CD14-positive monocyte (primary cell): ENCODE measurements around the gene CBLB. TPM values are rescaled to one million over a fixed set of nuclear protein-coding genes. Genes with fewer than 3 reads are reported as not detected.

Experiments used
- DNase-seq, 3 donors: peaks; one replicate each; pipeline ENCODE4 v3.0.0-alpha.2; 2011 to 2022
- H2AFZ ChIP-seq: 2 replicates; pipeline ENCODE4 v1.6.0; 2012; ENCODE audit warnings: mild to moderate bottlenecking, low read depth, low read length, inconsistent platforms; ENCODE audit not compliant: insufficient read depth, poor library complexity, severe bottlenecking
- H3K27ac ChIP-seq, 2 donors: 1 replicate in 1 of 2; 2 replicates in 1 of 2; pipeline ENCODE4 v1.5.1; 2012 to 2013; ENCODE audit warnings: low read length in 2 of 2, control low read depth in 1 of 2, inconsistent platforms in 1 of 2, low read depth in 1 of 2, mild to moderate bottlenecking in 1 of 2
- H3K27me3 ChIP-seq, 2 donors: one replicate each; pipeline versions ENCODE4 v1.6.0 to v1.6.1; 2011 to 2013; ENCODE audit warnings: low read length in 2 of 2; ENCODE audit not compliant: control insufficient read depth in 2 of 2, insufficient read depth in 2 of 2
- H3K36me3 ChIP-seq, 2 donors: replicated peaks in 1 of 2; 1 replicate in 1 of 2; 2 replicates in 1 of 2; pipeline versions ENCODE4 v1.5.1 to v1.6.1; 2012 to 2013; ENCODE audit warnings: low read length in 2 of 2, control low read depth in 1 of 2, inconsistent platforms in 1 of 2, mild to moderate bottlenecking in 1 of 2; ENCODE audit not compliant: insufficient read depth in 2 of 2, control insufficient read depth in 1 of 2
- H3K4me1 ChIP-seq, 2 donors: 1 replicate in 1 of 2; 2 replicates in 1 of 2; pipeline versions ENCODE4 v1.5.1 to v1.6.1; 2012 to 2013; ENCODE audit warnings: low read length in 2 of 2, control low read depth in 1 of 2, inconsistent platforms in 1 of 2, mild to moderate bottlenecking in 1 of 2, moderate library complexity in 1 of 2; ENCODE audit not compliant: insufficient read depth in 2 of 2, control insufficient read depth in 1 of 2
- H3K4me2 ChIP-seq: replicated peaks from 2 replicates; pipeline ENCODE3; 2012; ENCODE audit warnings: low read length, moderate library complexity, mild to moderate bottlenecking; ENCODE audit not compliant: poor library complexity, severe bottlenecking; ENCODE audit errors: extremely low read depth
- H3K4me3 ChIP-seq, 3 experiments: fragments of 200-600 bp in 1 of 3; sonication (generic) in 1 of 3; replicated peaks in 1 of 3; 1 replicate in 2 of 3; 2 replicates in 1 of 3; pipeline ENCODE4 v1.5.1; 2011 to 2013; ENCODE audit warnings: low read length in 3 of 3, mild to moderate bottlenecking in 3 of 3, control low read depth in 2 of 3, low read depth in 2 of 3, inconsistent platforms in 1 of 3, moderate library complexity in 1 of 3
- H3K79me2 ChIP-seq: 2 replicates; pipeline ENCODE4 v1.6.0; 2012; ENCODE audit warnings: mild to moderate bottlenecking, control low read depth, inconsistent platforms, low read length, moderate library complexity; ENCODE audit not compliant: insufficient read depth
- H3K9ac ChIP-seq: 2 replicates; pipeline ENCODE4 v1.6.0; 2017; ENCODE audit warnings: low read length, mild to moderate bottlenecking; ENCODE audit not compliant: insufficient read depth, poor library complexity, severe bottlenecking
- H3K9me3 ChIP-seq, 2 donors: replicated peaks in 1 of 2; 1 replicate in 1 of 2; 2 replicates in 1 of 2; pipeline versions ENCODE4 v1.5.1 to v1.6.1; 2012 to 2013; ENCODE audit warnings: low read length in 2 of 2, control low read depth in 1 of 2; ENCODE audit not compliant: control insufficient read depth in 1 of 2, insufficient read depth in 1 of 2
- H4K20me1 ChIP-seq: 2 replicates; pipeline ENCODE4 v1.6.0; 2012; ENCODE audit warnings: mild to moderate bottlenecking, low read length, control low read depth, moderate library complexity; ENCODE audit not compliant: insufficient read depth
- H3K27ac Mint-ChIP-seq, 7 donors: one replicate each; pipeline ENCODE4 v1.8.0; 2020; ENCODE audit warnings: mild to moderate bottlenecking in 7 of 7, mixed read lengths in 7 of 7, moderate library complexity in 6 of 7, inconsistent platforms in 2 of 7
- H3K27me3 Mint-ChIP-seq, 3 donors: one replicate each; pipeline ENCODE4 v1.8.0; 2021 to 2022; ENCODE audit warnings: low read depth in 3 of 3, mild to moderate bottlenecking in 3 of 3, mixed read lengths in 3 of 3, moderate library complexity in 3 of 3, inconsistent platforms in 1 of 3
- H3K36me3 Mint-ChIP-seq, 2 donors: one replicate each; pipeline ENCODE4 v1.8.0; 2020; ENCODE audit warnings: mixed read lengths in 2 of 2, inconsistent platforms in 1 of 2, mild to moderate bottlenecking in 1 of 2
- H3K4me1 Mint-ChIP-seq: one replicate; pipeline ENCODE4 v1.8.0; 2020; ENCODE audit warnings: mild to moderate bottlenecking, mixed read lengths
- H3K4me3 Mint-ChIP-seq, 2 donors: one replicate each; pipeline ENCODE4 v1.8.0; 2020; ENCODE audit warnings: mild to moderate bottlenecking in 2 of 2, mixed read lengths in 2 of 2, moderate library complexity in 1 of 2
- H3K9me3 Mint-ChIP-seq, 7 donors: one replicate each; pipeline ENCODE4 v1.8.0; 2020 to 2022; ENCODE audit warnings: mixed read lengths in 7 of 7, mild to moderate bottlenecking in 6 of 7, moderate library complexity in 6 of 7, inconsistent platforms in 2 of 7
- CTCF ChIP-seq: fragments of 200-600 bp; IDR thresholded peaks from one replicate; pipeline ENCODE4 v1.8.0; 2022; ENCODE audit warnings: antibody characterized with exemption, mild to moderate bottlenecking
- WGBS: methylation state at CpG from one replicate; pipeline ENCODE4 v1.1.5; 2013; ENCODE audit warnings: missing lambda C conversion rate; ENCODE audit not compliant: insufficient coverage; 5-methylcytosine and 5-hydroxymethylcytosine counted together
- intact Hi-C, 2 donors: fragments of 100-400 bp; cut with micrococcal nuclease; formaldehyde crosslinking; loops; one replicate each; pipeline versions ENCODE4 v1.15.0 to v1.15.1; 2023
- polyA plus RNA-seq, 3 donors: library from polyadenylated mRNA; depleted of rRNA in 1 of 3; unstranded in 2 of 3; stranded (reverse) in 1 of 3; fragments of 300-500 nt in 2 of 3; fragments of >200 nt in 1 of 3; fragmentation: Illumina TruSeq in 2 of 3; gene quantifications; 1 replicate in 2 of 3; 2 replicates in 1 of 3; pipeline ENCODE4 v1.2.3, GENCODE V29; 2012 to 2021

Gene CBLB
- polyA plus RNA-seq, 3 donors: 1.6 to 8.1 (median 3.6) TPM

GRCh38 chr3:105829229-105829628 is 39.6 kb downstream of the CBLB start:
- Histone ChIP-seq H3K79me2 (no peaks in the 10 kb centered on the region), H3K36me3 (no peaks in the 10 kb centered on the region), H2AFZ (no peak overlapping the region), H3K4me1 (no peaks in the 10 kb centered on the region), H3K4me3 (no peak overlapping the region), H3K27ac (no peak overlapping the region), H3K27me3 (no peaks in the 10 kb centered on the region), H3K4me2 (no peak overlapping the region), H3K9me3 (no peaks in the 10 kb centered on the region), H3K9ac (no peak overlapping the region), H4K20me1 (no peaks in the 10 kb centered on the region)
- DNase-seq: no peak
- no peak for TF ChIP-seq CTCF
- 100% methylated on average over 1 of the region's 4 CpGs for WGBS
- peaks cover 2 to 6% of the 10 kb centered on the region in 2 donors for H3K36me3 Mint-ChIP-seq
- peak overlapping the region in 1 of 7 donors; percentile 51 for H3K27ac Mint-ChIP-seq
- H3K4me1 Mint-ChIP-seq: peaks cover 5% of the 10 kb centered on the region
- H3K27me3 Mint-ChIP-seq: no peaks in the 10 kb centered on the region
- no peak overlapping the region for H3K4me3 Mint-ChIP-seq
- intact Hi-C loops: no loop called here
- H3K9me3 Mint-ChIP-seq: peaks cover 0 to 2% (median 0%) of the 10 kb centered on the region in 7 donors

GRCh38 chr3:105828703-105829102 is 40.1 kb downstream of the CBLB start:
- no peak overlapping the region for H3K4me3 Mint-ChIP-seq
- no peak for TF ChIP-seq CTCF
- Histone ChIP-seq H3K9ac (no peak overlapping the region), H3K36me3 (no peaks in the 10 kb centered on the region), H3K4me2 (no peak overlapping the region), H3K4me1 (no peaks in the 10 kb centered on the region), H3K27me3 (no peaks in the 10 kb centered on the region), H3K27ac (no peak overlapping the region), H3K79me2 (no peaks in the 10 kb centered on the region), H3K9me3 (no peaks in the 10 kb centered on the region), H4K20me1 (no peaks in the 10 kb centered on the region), H2AFZ (no peak overlapping the region), H3K4me3 (no peak overlapping the region)
- DNase-seq: no peak
- H3K36me3 Mint-ChIP-seq: peaks cover 6% of the 10 kb centered on the region in 2 donors
- intact Hi-C loops: no loop called here
- peaks cover 0 to 2% (median 0%) of the 10 kb centered on the region in 7 donors for H3K9me3 Mint-ChIP-seq
- H3K27me3 Mint-ChIP-seq: no peaks in the 10 kb centered on the region
- 67% methylated on average over 1 of the region's 2 CpGs for WGBS
- H3K4me1 Mint-ChIP-seq: peaks cover 5% of the 10 kb centered on the region
- H3K27ac Mint-ChIP-seq: peak overlapping the region in 1 of 7 donors; percentile 51
